MM.1S (cell line): Measurements from ENCODE around the gene SRD5A2.

ENCODE experiments used
- DNase-seq: peaks from one replicate; pipeline ENCODE4 v3.0.0-alpha.2; 2015
- H2AFZ ChIP-seq: fragments of 300-600 bp; sonication (generic); 2 replicates; pipeline ENCODE4 v1.6.0; 2016; ENCODE audit warnings: antibody characterized with exemption, low read length
- H3F3A ChIP-seq: fragments of 300-600 bp; sonication (generic); 2 replicates; pipeline ENCODE4 v1.6.1; 2016; ENCODE audit warnings: mild to moderate bottlenecking, antibody characterized with exemption, low read length, moderate library complexity, mixed read lengths; ENCODE audit not compliant: insufficient read depth
- H3K27ac ChIP-seq: fragments of 300-600 bp; sonication (generic); 2 replicates; pipeline ENCODE4 v1.5.1; 2016; ENCODE audit warnings: mild to moderate bottlenecking, low read length
- H3K27me3 ChIP-seq: fragments of 300-600 bp; sonication (generic); replicated peaks from 2 replicates; pipeline ENCODE4 v1.6.0; 2016; ENCODE audit warnings: low read length; ENCODE audit not compliant: insufficient read depth
- H3K36me3 ChIP-seq: fragments of 300-600 bp; sonication (generic); replicated peaks from 2 replicates; pipeline ENCODE4 v1.6.1; 2016; ENCODE audit warnings: mild to moderate bottlenecking, low read length, mixed read lengths; ENCODE audit not compliant: insufficient read depth
- H3K4me1 ChIP-seq: fragments of 300-600 bp; sonication (generic); 2 replicates; pipeline ENCODE4 v1.6.1; 2016; ENCODE audit warnings: low read length, mixed read lengths
- H3K4me2 ChIP-seq: fragments of 300-600 bp; sonication (generic); 2 replicates; pipeline ENCODE4 v1.6.0; 2016; ENCODE audit warnings: low read depth, low read length
- H3K4me3 ChIP-seq: fragments of 300-600 bp; sonication (generic); 2 replicates; pipeline ENCODE4 v1.5.1; 2016; ENCODE audit warnings: low read length, mixed read lengths
- H3K79me2 ChIP-seq: fragments of 300-600 bp; sonication (generic); 2 replicates; pipeline ENCODE4 v1.6.1; 2016; ENCODE audit warnings: mixed run types, low read length, mixed read lengths
- H3K9ac ChIP-seq: fragments of 300-600 bp; sonication (generic); 2 replicates; pipeline ENCODE4 v1.6.1; 2016; ENCODE audit warnings: low read length, mixed read lengths
- H3K9me2 ChIP-seq: fragments of 300-600 bp; sonication (generic); replicated peaks from 2 replicates; pipeline ENCODE4 v1.6.1; 2016; ENCODE audit warnings: mild to moderate bottlenecking, low read length, mixed read lengths; ENCODE audit not compliant: insufficient read depth
- H3K9me3 ChIP-seq: fragments of 300-600 bp; sonication (generic); replicated peaks from 2 replicates; pipeline ENCODE4 v1.6.1; 2016; ENCODE audit warnings: mild to moderate bottlenecking, low read length, mixed read lengths; ENCODE audit not compliant: insufficient read depth
- H4K20me1 ChIP-seq: fragments of 300-600 bp; sonication (generic); 2 replicates; pipeline ENCODE4 v1.6.1; 2016; ENCODE audit warnings: mild to moderate bottlenecking, low read length, moderate library complexity, mixed read lengths; ENCODE audit not compliant: insufficient read depth
- EZH2 ChIP-seq: fragments of 300-600 bp; sonication (generic); optimal IDR thresholded peaks from 2 replicates; pipeline ENCODE3; 2017; ENCODE audit warnings: low read depth, mild to moderate bottlenecking, antibody characterized with exemption, low read length, mixed read lengths
- EZH2phosphoT487 ChIP-seq: fragments of 300-600 bp; sonication (generic); IDR thresholded peaks from 2 replicates; pipeline ENCODE4 v1.6.1; 2018; ENCODE audit warnings: antibody characterized with exemption, low read length
- TF ChIP-seq, protein P1 (sequence below): fragments of 300-600 bp; sonication (generic); IDR thresholded peaks from 2 replicates; pipeline ENCODE4 v1.5.1; 2016; ENCODE audit warnings: antibody characterized with exemption, low read length, mixed read lengths

The SRD5A2 gene

GRCh38 chr2:31580321-31581117 is at the start of gene SRD5A2:
Gene SRD5A2 (minus strand): TSS chr2:31580938. CDS start chr2:31580900, 38 bp downstream.
- TF ChIP-seq, protein P1, sequence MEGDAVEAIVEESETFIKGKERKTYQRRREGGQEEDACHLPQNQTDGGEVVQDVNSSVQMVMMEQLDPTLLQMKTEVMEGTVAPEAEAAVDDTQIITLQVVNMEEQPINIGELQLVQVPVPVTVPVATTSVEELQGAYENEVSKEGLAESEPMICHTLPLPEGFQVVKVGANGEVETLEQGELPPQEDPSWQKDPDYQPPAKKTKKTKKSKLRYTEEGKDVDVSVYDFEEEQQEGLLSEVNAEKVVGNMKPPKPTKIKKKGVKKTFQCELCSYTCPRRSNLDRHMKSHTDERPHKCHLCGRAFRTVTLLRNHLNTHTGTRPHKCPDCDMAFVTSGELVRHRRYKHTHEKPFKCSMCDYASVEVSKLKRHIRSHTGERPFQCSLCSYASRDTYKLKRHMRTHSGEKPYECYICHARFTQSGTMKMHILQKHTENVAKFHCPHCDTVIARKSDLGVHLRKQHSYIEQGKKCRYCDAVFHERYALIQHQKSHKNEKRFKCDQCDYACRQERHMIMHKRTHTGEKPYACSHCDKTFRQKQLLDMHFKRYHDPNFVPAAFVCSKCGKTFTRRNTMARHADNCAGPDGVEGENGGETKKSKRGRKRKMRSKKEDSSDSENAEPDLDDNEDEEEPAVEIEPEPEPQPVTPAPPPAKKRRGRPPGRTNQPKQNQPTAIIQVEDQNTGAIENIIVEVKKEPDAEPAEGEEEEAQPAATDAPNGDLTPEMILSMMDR = no peak
- TF ChIP-seq EZH2phosphoT487 (no peak), EZH2 (no peak)
- H3K27ac ChIP-seq = no peak within 1 kb of the TSS
- H3K9me3 ChIP-seq = no peaks in the 10 kb centered on the region
- H3K36me3 ChIP-seq = no peaks in the 10 kb centered on the region
- no peak for DNase-seq
- H3K79me2 ChIP-seq = no peaks in the 10 kb centered on the region
- no peaks in the 10 kb centered on the region for H3F3A ChIP-seq
- no peak within 1 kb of the TSS for H3K9ac ChIP-seq
- H2AFZ ChIP-seq = no peak within 1 kb of the TSS
- H3K27me3 ChIP-seq = no peaks in the 10 kb centered on the region
- no peak within 1 kb of the TSS for H3K4me3 ChIP-seq
- H3K4me1 ChIP-seq = no peaks in the 10 kb centered on the region
- no peaks in the 10 kb centered on the region for H4K20me1 ChIP-seq
- no peaks in the 10 kb centered on the region for H3K9me2 ChIP-seq
- no peak within 1 kb of the TSS for H3K4me2 ChIP-seq

- Histone ChIP-seq H2AFZ (no peak overlapping the region), H4K20me1 (no peaks in the 10 kb centered on the region), H3K9me3 (no peaks in the 10 kb centered on the region), H3F3A (no peaks in the 10 kb centered on the region), H3K4me3 (no peak overlapping the region), H3K4me2 (no peak overlapping the region), H3K36me3 (no peaks in the 10 kb centered on the region), H3K27ac (no peak overlapping the region), H3K4me1 (no peaks in the 10 kb centered on the region), H3K79me2 (no peaks in the 10 kb centered on the region), H3K27me3 (no peaks in the 10 kb centered on the region), H3K9ac (no peak overlapping the region), H3K9me2 (no peaks in the 10 kb centered on the region)
- DNase-seq = no peak
- no peak for TF ChIP-seq EZH2phosphoT487
- no peak for TF ChIP-seq EZH2
- TF ChIP-seq, protein P1 = no peak
These were observed 25.8 kb upstream of the SRD5A2 start for GRCh38 chr2:31606509-31606908.

DNA sequence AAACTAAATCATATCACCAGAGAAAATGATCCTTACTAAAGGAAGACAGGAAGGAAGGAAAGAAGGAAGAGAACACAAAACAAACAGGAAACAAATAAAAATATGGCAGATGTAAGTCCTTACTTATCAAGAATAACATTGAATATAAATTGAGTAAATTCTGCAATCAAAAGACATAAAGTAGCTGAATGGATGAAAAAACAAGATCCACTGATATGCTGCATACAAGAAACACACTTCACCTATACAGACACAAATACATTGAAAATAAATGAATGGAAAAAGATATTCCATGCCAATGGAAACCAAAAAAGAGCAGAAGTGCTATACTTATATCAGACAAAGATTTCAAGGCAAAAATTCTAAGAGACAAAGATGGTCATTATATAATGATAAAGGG is 18.0 kb upstream of the SRD5A2 start:
- TF ChIP-seq, protein P1 = no peak
- TF ChIP-seq EZH2phosphoT487 (no peak), EZH2 (no peak)
- Histone ChIP-seq H3K4me1 (no peaks in the 10 kb centered on the region), H3F3A (no peaks in the 10 kb centered on the region), H4K20me1 (no peaks in the 10 kb centered on the region), H3K27me3 (no peaks in the 10 kb centered on the region), H3K4me3 (no peak overlapping the region), H3K9ac (no peak overlapping the region), H3K79me2 (no peaks in the 10 kb centered on the region), H3K4me2 (no peak overlapping the region), H2AFZ (no peak overlapping the region), H3K9me2 (no peaks in the 10 kb centered on the region), H3K9me3 (no peaks in the 10 kb centered on the region), H3K27ac (no peak overlapping the region), H3K36me3 (no peaks in the 10 kb centered on the region)
- no peak for DNase-seq
